GM12864 (cell line): ENCODE data around the gene BTBD17.
A peak's percentile ranks its signal among the peaks of the same experiment; 100 is the strongest.

ENCODE experiments used
- DNase-seq: peaks from one replicate; pipeline ENCODE4 v3.0.0-alpha.2; 2011; ENCODE audit warnings: low read depth
- H3K4me3 ChIP-seq: 2 replicates; pipeline ENCODE4 v1.5.1; 2011; ENCODE audit warnings: mild to moderate bottlenecking, low read depth, low read length, control low read depth
- CTCF ChIP-seq: IDR thresholded peaks from 2 replicates; pipeline ENCODE4 v1.5.1; 2011; ENCODE audit warnings: low read depth, mild to moderate bottlenecking, moderate library complexity, low read length, control low read depth, inconsistent platforms; ENCODE audit errors: missing control alignments

Gene BTBD17

GRCh38 chr17:74329378-74329777, 32.3 kb downstream of the BTBD17 start:
- DNase-seq, result no peak
- TF ChIP-seq CTCF, result no peak
- no peak overlapping the region for H3K4me3 ChIP-seq

- TF ChIP-seq CTCF, result no peak
- H3K4me3 ChIP-seq, result no peak overlapping the region
- DNase-seq, result no peak
Observed at GRCh38 chr17:74328487-74328886, 33.2 kb downstream of the BTBD17 start.

- no peak for DNase-seq
- TF ChIP-seq CTCF, result no peak
- peak overlapping the region; percentile 42 for H3K4me3 ChIP-seq
Observed at GRCh38 chr17:74326506-74326905, 35.2 kb downstream of the BTBD17 start.

- peak within 1 kb of the TSS; percentile 42 for H3K4me3 ChIP-seq
- TF ChIP-seq CTCF, result no peak
- DNase-seq, result no peak
Observed at GRCh38 chr17:74325743-74326379, 35.8 kb downstream of the BTBD17 start, which contains the start of gene KIF19. Gene KIF19 (plus strand): TSS chr17:74326226. CDS start chr17:74326350, 124 bp downstream.

GRCh38 chr17:74325376-74325742, 36.3 kb downstream of the BTBD17 start:
- DNase-seq, result no peak
- TF ChIP-seq CTCF, result no peak
- no peak overlapping the region for H3K4me3 ChIP-seq

- DNase-seq, result no peak
- H3K4me3 ChIP-seq, result no peak overlapping the region
- TF ChIP-seq CTCF, result no peak
Observed at GRCh38 chr17:74324521-74324920, 37.1 kb downstream of the BTBD17 start.

GRCh38 chr17:74318391-74318790, 43.3 kb downstream of the BTBD17 start:
- no peak overlapping the region for H3K4me3 ChIP-seq
- no peak for TF ChIP-seq CTCF
- DNase-seq, result no peak
